HG03097 (cell line): ENCODE results near the gene HSH2D.
"Not testable (repeated sequence)": the region's sequence is repeated elsewhere in the genome, so short reads cannot be mapped to it uniquely, and the experiment has no call there.

ENCODE experiments used
- ATAC-seq: cut with Tn5 transposase; IDR thresholded peaks from one replicate; pipeline ENCODE4 v1.9.1; 2021; ENCODE audit not compliant: unreplicated experiment, low FRiP score

The HSH2D gene

DNA sequence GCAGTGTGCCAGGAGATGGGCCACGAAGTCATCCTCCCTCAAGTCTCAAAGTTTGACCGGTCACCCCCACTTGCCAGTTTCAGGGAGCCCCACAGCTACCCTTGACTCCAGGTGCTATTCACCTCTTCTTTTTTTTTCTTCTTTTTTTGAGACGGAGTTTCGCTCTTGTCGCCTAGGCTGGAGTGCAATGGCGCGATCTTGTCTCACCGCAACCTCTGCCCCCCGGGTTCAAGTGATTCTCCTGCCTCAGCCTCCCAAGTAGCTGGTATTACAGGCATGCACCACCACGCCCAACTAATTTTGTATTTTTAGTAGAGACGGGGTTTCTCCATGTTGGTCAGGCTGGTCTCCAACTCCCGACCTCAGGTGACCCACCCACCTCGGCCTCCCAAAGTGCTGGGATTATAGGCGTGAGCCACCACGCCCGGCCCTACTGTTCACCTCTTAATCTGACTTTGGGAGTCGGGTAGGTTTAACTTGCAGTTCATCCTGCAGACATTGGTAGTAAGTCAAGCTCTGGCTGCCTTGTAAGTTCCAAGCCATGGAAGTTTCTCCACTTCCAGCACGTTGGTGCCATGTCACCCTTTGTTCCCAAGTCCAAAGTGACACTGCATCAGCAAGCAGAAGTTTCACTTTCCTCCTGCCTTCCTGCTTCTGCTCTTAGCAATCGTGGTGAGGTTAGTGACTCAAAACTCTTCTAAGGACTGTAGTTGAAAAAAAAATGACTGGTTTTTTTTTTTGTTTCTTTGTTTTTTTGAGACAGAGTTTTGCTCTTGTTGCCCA, 24.2 kb upstream of the HSH2D start:
- ATAC-seq: not testable (repeated sequence)

DNA sequence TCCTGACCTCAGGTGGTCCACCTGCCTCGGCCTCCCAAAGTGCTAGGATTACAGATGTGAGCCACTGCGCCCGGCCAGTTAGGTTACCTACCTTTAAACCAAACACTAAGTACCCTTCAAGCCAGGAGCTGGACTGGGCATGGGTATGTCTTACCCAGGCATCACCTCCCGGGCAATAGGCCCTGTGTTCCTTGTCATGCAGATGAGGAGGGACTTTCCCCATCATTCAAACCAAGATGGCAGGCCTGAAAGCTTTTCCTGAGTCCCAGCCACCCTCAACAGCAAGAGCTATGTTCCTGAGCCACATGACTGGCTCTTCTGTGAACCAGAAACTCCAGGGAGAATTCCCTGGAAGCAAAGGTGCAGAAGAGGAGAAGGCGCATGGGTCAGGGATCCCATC, 22.3 kb upstream of the HSH2D start:
- no peak for ATAC-seq

DNA sequence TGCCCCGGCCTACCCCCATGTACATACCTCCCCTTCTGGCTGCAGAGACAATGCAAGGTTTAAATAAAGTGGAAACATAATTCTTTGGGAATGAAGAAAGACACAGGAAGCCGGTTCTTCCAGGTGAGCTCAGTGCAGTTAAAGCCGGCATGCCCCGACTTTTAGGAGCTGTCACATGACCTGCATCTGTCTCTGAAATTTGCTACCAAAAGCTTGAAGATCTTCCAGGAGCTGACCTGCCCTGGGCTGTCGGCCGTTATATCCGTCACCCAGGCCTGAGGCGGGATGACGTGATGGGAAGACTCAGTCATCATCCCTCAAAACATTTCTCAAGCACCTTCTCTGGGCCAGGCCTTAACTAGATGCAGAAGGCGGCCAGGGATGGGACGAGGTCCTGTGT, 21.5 kb upstream of the HSH2D start:
- no peak for ATAC-seq

DNA sequence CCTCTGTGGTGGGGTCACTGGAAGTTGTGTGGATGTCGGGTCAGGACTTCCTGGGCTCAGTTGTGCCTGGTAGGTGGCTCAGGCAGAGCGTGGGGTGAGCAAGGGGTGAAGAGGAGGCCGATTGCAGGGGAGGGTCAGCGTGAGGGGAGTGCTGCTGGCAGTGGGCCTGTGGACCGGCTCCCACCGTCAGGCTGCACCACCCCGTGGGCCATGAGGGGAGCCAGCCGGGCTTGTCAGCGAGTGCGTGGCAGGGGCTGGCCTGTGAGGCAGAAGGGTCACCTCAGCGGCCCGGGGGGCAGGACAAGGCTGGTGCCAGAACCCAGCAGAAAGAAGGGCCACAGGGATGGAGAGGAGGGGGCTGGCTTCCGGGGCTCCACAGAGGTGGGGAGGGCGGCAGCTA, 18.5 kb upstream of the HSH2D start:
- no peak for ATAC-seq

DNA sequence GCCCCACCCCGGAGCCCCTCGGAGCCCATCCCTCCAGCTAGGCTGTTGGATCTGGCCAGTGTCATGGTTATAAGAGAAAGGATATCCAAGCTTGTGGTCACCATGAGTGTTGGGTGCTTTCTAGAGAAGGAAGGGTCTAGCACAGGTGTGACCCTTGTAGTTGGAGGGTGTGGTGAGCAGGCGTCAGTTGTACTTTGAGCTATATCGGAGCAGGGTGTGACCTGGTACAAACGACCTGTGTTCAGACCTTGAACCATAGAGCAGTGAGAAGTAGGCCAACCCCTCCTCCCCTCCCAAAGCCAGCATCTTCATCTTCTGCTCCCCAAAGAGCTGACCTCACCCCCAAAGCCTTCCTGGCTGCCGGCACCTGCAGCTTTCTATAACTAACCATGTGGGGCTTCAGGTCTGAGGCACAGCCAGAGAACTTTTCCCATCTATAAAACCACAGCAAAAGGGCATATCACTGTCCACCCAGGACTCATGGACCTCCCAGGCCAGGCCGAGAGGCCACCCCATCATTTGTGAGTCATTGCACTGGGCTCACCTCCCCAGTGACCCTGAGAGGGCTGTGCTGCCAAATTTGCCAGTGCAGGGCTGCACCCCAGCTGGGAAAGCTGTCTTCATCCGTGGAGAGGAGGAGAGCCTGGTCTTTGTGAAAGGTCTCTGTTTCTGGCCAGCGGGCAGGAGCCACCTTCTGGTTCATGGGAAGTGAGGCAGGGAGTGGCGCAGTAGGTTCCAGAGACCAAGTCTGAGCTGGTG, 17.6 kb upstream of the HSH2D start:
- ATAC-seq: no peak

DNA sequence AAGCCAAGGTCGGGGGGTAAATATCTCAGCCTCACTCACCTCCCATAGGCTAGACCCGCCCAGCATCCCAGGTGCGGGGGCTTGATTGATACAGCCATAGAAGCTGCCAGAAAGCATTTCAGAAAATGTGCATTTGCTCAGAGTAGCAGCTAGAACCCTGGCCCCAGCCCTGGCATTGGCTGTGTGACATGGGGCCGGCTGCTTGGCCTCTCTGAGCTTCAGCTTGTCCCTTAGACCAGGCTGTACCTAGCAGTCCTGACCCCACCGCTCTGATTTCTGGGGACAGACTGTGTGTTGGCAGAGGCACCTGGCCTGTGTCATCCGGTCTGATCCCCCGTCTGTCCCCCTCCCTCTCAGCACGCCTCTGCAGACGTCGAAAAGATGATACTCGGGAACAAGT, 16.4 kb upstream of the HSH2D start:
- no peak for ATAC-seq

DNA sequence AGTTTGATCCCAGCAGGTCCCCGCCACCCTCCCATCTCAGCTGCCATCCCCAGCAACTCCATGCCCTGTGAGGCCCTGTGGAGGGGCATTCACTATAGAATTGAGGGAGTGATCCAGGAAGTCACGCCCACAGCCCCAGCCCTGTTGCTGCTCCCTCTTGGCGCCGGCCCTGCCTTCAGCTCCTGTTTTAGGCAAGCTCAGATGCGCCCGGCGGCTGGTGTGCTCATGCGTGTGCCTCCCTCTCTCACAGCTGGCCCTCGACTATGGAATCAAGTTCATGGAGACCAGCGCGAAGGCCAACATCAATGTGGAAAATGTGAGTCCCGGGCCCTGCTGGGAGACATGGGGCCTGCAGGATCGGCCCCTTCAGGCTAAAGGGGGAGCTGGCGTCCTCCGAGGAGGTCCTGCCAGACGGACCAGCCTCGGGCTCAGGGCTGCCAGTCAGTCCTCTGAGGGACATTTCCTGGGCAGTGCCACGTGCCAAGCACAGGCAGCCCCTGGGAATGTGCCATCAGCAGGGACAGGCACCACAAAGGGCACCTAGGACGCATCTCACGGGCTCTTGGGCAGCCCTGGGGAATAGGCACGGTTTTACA, 15.6 kb upstream of the HSH2D start:
- no peak for ATAC-seq

DNA sequence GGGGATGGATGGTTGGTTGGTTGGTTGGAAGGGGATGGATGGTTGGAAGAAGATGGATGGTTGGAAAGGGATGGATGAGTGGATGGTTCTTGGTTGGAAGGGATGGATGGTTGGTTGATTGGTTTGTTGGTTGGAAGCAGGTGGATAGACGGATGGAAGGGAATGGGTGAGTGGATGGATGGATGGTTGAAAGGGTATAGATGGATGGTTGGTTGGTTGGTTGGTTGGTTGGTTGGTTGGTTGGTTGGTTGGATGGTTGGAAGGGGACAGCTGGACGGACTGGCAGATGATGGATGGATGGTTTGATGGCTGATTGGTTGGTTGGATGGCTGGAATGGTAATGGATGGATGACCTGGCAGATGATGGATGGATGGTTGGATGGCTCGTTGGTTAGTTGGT, 11.8 kb upstream of the HSH2D start:
- ATAC-seq: no peak

DNA sequence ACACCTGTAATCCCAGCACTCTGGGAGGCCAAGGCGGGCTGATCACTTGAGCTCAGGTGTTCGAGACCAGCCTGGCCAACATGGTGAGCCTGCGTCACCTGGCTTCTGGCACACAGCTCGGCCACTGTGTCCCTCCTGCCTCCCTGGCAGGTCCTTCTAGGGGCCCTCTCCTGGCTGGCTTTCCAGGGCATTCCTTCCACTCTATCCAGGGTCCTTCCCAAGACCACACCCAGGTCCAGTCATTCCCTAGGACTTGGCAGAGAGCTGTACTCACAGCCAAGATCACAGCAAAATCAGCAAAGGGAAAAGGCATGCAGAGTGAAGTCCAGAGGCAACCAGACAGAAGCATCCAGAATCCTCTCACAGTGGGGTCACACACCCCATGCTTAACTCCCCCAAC, 9.7 kb upstream of the HSH2D start:
- no peak for ATAC-seq

DNA sequence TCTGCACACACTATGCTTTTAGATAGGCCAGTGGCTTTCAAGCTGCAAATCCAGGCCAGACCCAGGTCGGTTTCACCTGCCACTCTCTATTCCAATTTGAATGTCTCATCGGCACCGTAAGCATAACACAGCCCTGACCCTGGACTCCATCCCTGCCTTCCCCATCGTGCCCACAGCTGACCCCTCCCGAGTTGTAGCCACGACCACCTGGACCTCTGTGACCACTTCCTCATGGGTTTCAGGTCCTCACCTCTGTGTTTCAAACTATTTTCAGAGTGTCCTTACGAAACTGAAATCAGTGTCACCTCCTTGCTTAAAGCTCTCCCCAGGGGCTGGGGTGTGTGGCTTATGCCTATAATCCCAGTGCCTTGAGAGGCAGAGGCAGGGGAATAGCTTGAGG, 9.0 kb upstream of the HSH2D start:
- no peak for ATAC-seq

DNA sequence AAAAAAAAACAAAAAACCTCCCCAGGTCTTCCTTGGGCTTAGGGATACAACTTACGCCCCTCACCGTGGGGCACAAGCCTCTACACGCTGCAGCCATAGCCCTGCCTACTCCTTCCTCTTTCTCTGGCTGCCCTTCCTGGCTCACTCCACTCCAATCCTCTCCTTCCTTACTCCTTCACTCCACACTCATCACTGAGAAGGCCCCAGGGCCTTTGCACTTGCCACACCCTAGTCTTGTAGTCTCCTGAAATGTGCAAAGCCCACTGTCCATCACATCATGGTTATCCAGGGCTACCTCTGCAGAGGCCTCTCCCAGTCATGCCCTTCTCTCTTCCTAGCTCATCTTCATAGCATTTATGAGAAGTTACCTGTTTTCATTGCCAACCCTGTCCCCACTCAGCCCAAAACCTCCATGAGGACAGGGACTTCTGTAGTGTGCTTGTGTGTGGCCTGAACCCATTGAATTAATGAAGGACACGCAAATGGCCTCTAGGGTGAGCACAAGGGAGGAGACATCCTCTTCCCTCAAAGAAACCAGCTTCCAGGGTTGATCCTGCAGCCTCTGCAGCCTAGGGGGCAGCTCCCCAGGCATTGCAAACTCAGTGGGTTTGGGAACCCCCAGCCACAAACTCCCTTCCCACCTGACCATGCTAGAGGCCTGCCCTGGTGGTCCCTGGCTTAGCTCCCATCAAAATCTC, 7.9 kb upstream of the HSH2D start:
- no peak for ATAC-seq

DNA sequence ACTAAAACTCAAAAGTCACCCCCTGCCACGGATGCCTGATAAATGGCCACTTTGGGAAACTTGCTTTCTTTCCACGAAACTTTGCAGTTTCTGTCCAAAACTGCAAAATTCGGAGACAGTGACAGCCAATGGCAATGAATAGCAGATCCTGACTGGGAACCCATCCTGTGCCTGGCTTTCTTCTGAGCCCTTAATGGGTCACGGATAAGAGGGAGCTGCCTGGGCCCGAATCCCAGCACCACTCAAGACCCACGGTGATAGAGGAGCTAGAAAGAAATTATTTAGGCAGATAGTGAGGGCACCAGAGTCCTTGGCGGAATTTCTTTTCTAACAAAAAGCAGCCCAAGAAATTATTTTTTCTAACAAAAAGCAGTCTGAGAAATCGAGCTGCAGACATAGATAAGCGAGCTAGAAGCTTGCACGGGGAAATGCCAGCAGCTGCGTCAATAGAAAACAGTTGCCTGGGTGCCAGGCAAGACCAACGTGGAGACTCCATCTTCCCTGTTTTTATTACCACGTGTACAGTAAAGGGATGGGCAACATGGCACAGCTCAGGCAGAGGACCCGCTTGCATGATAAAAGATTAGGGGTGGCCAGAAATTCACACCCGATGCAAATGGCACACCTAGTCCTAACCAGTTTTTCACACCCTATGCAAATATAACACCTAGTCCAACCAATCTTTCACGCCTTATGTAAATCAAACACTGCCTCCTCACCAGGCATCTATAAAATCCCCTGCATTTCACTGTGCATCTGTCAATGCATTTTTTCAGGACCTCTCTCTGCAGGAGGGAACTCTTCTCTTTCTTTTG, 7.1 kb upstream of the HSH2D start:
- no peak for ATAC-seq

DNA sequence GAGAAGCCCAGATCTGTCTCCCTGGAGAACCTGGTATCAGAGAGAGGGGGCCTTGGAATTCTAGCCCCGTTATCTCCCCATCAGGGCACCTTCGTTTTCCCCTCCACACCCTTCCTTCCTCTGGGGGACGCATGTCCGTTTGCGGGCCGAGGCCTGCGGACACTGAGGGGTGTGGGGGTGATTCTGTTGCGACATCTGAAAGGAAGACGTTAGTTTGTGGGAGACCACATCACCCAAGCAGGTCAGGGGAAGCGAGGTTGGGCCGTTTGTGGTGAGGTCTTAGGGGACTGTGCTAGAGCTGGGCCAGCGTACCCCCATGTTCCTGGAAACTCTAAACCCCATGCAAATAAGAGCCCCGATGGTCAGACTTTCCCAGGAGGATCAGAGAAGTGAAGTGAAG, 3.7 kb upstream of the HSH2D start:
- no peak for ATAC-seq

DNA sequence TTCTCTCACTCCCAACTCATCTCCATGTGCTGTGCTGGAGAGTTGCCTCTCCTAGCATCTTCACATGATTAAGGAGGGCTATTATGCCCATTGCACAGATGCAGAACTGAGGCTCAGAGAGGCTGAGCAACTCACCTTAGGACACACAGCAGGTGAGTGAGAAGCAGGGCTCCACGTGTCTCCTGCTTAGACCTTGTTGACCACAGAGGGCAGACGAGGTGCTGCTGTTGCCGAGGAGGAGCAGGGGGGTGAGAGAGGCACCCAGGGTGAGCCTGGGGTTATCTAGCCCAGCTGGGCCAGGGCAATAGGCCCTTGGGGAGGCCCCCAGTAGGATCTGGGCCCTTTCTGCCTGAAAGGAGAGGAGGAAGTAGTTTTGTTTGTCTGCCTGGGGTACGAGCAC, 2.4 kb upstream of the HSH2D start:
- ATAC-seq: no peak

DNA sequence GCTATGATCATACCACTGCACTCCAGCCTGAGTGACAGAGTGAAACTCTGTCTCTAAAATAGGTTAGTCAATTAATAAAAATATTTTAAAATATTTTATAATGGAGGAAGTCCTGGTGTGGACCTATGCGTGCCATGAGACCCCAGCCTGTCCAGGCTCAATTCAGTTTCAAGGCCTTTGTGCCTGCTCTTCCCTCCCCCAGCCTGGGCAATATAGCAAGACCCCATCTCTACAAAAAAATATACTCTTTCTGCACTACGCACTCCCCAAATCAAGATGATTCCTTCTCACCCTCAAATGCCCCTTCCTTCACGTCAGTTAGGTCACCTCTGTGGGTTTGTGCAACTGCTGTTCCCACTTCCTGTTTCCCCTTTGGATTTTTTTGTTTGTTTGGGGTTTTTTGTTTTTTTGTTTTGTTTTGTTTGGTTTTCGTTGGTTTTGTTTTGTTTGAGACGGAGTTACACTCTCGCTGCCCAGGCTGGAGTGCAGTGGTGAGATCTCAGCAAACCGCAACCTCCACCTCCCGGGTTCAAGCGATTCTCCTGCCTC, 1.4 kb upstream of the HSH2D start:
- ATAC-seq: no peak

DNA sequence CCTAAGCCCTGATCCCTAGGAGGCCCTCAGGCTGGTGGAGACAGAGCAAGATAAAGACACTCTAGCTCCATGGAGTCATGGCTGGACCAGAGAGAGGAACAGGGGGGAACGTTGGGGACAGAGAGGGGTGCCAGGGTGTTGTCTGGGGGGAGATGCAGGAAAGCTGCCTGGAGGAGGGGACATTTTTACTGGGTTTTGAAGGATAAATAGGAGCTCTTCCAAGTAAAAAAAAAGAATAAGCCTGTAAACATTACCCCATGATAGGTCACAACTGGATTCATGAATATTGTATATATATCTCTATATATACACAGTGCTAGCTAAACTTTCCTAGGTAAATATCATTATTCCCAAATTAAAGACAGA, 714 bp downstream of the HSH2D start:
- ATAC-seq: no peak

DNA sequence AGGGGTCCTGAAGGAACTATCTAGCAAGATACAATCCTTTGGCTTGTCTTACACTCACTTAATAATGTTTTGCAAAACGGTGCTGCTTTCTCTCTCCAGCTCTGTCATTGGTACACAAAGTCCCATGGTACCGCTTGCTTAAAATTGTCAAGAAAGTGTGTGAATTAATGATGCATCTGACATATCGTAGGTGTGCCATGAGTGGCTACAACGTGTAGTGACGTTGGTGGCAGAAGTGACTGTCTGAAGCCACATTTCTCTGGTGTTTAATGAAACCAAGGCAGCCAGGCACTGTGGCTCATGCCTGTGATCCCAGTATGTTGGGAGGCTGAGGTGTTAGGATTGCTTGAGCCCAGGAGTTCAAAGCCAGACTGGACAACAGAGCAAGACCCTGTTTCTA, 2.6 kb downstream of the HSH2D start:
- no peak for ATAC-seq

DNA sequence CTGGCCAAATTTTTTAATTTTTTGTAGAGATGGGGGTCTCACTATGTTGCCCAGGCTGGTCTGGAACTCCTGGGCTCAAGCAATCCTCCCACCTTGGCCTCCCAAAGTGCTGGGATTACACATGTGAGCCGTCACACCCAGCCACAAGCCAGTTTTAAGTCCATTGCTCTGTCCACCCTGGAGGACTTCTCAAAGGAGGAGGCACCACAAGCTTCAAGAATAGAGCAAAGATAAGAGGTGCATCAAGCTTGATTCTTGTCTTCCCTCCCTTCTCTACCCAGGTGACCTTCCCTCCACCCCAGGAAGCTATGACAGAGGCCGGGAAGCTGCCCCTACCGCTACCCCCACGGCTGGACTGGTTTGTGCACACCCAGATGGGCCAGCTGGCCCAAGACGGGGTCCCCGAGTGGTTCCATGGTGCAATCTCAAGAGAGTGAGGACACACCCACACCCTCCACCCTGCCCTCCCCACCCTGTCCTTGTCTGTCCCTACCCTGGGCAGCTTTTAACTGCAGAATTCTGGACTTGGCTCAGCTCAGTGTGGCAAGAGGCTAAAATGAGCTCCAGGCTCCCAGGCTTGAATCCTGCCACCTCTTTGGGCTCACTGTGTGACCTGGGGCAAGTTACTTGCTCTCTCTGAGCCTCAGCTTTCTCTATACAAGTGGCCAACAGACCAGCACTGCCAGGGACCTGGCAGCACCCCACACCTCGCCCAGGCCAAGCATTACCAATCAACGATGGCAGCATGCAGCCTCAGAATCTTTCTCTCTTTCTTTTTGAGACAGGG, 5.2 kb downstream of the HSH2D start:
- ATAC-seq: no peak

DNA sequence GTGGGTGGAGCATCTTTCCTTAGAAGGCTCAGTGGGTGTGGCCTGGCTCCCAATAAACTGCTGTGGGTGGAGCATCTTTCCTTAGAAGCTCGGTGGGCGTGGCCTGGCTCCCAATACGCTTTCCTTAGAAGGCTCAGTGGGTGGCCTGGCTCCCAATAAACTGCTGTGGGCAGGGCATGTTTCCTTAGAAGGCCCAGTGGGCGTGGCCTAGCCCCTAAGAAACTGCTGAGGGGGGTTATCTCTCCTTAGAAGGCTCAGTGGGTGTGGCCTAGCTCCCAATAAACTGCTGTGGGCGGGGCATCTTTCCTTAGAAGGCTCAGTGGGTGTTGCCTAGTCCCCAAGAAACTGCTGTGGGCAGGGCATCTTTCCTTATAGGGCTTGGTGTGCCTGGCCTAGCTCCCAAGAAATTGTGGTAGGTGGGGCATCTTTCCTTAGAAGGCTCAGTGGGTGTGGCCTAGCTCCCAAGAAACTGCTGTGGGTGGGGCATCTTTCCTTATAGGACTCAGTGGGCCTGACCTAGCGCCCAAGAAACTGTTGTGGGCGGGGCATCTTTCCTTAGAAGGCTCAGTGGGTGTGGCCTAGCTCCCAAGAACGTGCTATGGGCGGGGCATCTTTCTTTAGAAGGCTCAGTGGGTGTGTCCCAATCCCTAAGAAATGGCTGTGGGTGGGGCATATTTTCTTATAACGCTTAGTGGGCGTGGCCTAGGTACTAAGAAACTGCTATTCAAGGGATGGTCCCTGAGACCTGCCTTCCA, 10.3 kb downstream of the HSH2D start:
- ATAC-seq: no peak
